Measurements from ENCODE around the gene CGGBP1. TPM values are rescaled to one million over a fixed set of nuclear protein-coding genes. Genes with fewer than 3 reads are reported as not detected.

CGGBP1 gene
- total and polyA plus RNA-seq, 2 donors (not counting 3 experiments of a cell fraction or from before 2014, with no cell fraction given) = 33.1 to 69.7 TPM

DNA sequence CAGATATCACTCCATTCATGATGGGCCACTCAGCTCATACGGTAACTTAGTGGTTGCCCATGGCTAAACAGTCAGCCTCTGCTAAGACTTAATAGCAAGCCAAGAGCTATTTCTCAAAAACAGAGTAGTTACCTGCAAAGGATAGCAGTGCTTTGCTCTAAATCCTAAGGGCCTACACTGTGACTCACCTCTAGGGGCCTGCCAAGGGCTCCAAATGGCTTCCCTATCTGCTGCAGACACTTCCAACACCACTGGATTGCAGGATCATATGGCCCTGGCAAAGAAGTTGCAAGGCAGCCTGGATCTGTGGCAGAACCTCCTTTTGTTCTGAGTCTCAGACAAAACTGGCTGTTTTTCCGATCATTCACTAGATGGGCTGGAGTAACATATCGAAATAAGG lies 17.8 kb downstream of the CGGBP1 start:
- Histone ChIP-seq H4K20me1 (replicated peaks; ENCODE audit: control insufficient read depth, extremely low read depth, insufficient read depth, low read length) (no peaks in the 10 kb centered on the region), H3K79me2 (ENCODE audit: control insufficient read depth, insufficient read depth, low read length) (no peaks in the 10 kb centered on the region), H2AFZ (ENCODE audit: low read depth, low read length) (no peak overlapping the region), H3K36me3 (ENCODE audit: control insufficient read depth in 2 of 2, extremely low read depth in 1 of 2, insufficient read depth in 2 of 2, low read length in 2 of 2) (no peaks in the 10 kb centered on the region), H3K9me3 (replicated peaks; ENCODE audit: control insufficient read depth, insufficient read depth, low read length) (no peaks in the 10 kb centered on the region), H3K27me3 (ENCODE audit: control insufficient read depth in 2 of 2, insufficient read depth in 2 of 2, low read length in 2 of 2) (no peaks in the 10 kb centered on the region), H3K4me1 (ENCODE audit: control insufficient read depth, extremely low read depth, insufficient read depth, low read length) (peaks cover 19% of the 10 kb centered on the region), H3K9me1 (replicated peaks; ENCODE audit: control insufficient read depth, extremely low read depth, insufficient read depth, low read length) (no peaks in the 10 kb centered on the region), H3K9ac (replicated peaks; ENCODE audit: extremely low read depth, insufficient read depth, low read length) (no peak overlapping the region), H3K27ac (ENCODE audit: insufficient read depth, low read depth, low read length) (no peak overlapping the region), H3K4me3 (replicated peaks in 1 of 3; ENCODE audit: insufficient read depth in 1 of 3, low read depth in 1 of 3, low read length in 3 of 3) (no peak overlapping the region), H3K4me2 (ENCODE audit: insufficient read depth, low read length) (no peak overlapping the region)
- TF ChIP-seq JUN (IDR thresholded peaks at IDR 0.05; ENCODE audit: borderline replicate concordance, insufficient read depth, insufficient read length, low read depth) (no peak), POLR2AphosphoS5 (IDR thresholded peaks at IDR 0.05; ENCODE audit: insufficient read depth, low read depth, low read length) (no peak), POLR2A (IDR thresholded peaks at IDR 0.05; ENCODE audit: low read depth, low read length) (no peak), FOS (IDR thresholded peaks at IDR 0.05; ENCODE audit: borderline replicate concordance, insufficient read depth, low read length) (no peak), EZH2 (IDR thresholded peaks at IDR 0.05; ENCODE audit: borderline replicate concordance, low read depth, low read length, severe bottlenecking) (no peak), GATA2 (IDR thresholded peaks at IDR 0.05; ENCODE audit: insufficient read depth, insufficient read length, low read depth, low read length) (no peak), MYC (IDR thresholded peaks at IDR 0.05; ENCODE audit: low read depth, low read length) (no peak)
- TF ChIP-seq, protein P1, sequence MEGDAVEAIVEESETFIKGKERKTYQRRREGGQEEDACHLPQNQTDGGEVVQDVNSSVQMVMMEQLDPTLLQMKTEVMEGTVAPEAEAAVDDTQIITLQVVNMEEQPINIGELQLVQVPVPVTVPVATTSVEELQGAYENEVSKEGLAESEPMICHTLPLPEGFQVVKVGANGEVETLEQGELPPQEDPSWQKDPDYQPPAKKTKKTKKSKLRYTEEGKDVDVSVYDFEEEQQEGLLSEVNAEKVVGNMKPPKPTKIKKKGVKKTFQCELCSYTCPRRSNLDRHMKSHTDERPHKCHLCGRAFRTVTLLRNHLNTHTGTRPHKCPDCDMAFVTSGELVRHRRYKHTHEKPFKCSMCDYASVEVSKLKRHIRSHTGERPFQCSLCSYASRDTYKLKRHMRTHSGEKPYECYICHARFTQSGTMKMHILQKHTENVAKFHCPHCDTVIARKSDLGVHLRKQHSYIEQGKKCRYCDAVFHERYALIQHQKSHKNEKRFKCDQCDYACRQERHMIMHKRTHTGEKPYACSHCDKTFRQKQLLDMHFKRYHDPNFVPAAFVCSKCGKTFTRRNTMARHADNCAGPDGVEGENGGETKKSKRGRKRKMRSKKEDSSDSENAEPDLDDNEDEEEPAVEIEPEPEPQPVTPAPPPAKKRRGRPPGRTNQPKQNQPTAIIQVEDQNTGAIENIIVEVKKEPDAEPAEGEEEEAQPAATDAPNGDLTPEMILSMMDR (IDR thresholded peaks at IDR 0.05; ENCODE audit: extremely low read depth in 1 of 2, insufficient read depth in 1 of 2, low read depth in 1 of 2, low read length in 2 of 2) = no peak
- TF ChIP-seq, protein P2, sequence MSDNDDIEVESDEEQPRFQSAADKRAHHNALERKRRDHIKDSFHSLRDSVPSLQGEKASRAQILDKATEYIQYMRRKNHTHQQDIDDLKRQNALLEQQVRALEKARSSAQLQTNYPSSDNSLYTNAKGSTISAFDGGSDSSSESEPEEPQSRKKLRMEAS (IDR thresholded peaks at IDR 0.05; ENCODE audit: insufficient read depth, insufficient read length) = no peak
- no peak for FAIRE-seq
- no peak for DNase-seq (ENCODE audit: low read depth, low spot score)
- ChIA-PET CTCF (no interaction called here), POLR2A (no interaction called here)
- no TSS peak for BruUV-seq (replicated peaks)
- dilution Hi-C loops (cut with MboI; ENCODE audit: extremely low pct_ligation_motif_present, low sequenced_read_pairs) = no loop called here
- intact Hi-C loops (cut with micrococcal nuclease) = no loop called here

Measured in endothelial cell of umbilical vein (primary cell).